Measurements from ENCODE around the gene ADAMTSL1. TPM values are rescaled to one million over a fixed set of nuclear protein-coding genes. Genes with fewer than 3 reads are reported as not detected.

Gene ADAMTSL1
- total RNA-seq, 1 experiment from 2014 or later = 0.94 TPM

DNA sequence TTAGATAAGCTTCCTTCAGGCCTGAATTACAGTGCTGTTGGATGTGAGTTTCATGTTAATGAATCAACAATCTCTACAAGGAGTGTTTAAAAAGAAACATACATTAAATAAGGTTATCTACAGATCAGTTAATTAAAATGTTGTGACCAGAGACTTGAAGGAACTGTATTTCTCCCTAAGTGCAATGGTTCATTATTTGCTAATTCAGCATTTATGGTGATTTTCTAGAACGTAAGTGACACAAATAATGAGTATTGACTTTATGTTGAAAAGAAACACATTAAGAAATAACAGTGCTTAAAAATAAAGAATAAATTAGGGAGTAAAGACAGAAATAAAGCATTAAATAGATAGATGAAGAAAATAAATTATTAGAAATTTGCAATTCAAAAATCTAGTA lies 74.5 kb downstream of the ADAMTSL1 start (continued):
- TF ChIP-seq, protein P1, sequence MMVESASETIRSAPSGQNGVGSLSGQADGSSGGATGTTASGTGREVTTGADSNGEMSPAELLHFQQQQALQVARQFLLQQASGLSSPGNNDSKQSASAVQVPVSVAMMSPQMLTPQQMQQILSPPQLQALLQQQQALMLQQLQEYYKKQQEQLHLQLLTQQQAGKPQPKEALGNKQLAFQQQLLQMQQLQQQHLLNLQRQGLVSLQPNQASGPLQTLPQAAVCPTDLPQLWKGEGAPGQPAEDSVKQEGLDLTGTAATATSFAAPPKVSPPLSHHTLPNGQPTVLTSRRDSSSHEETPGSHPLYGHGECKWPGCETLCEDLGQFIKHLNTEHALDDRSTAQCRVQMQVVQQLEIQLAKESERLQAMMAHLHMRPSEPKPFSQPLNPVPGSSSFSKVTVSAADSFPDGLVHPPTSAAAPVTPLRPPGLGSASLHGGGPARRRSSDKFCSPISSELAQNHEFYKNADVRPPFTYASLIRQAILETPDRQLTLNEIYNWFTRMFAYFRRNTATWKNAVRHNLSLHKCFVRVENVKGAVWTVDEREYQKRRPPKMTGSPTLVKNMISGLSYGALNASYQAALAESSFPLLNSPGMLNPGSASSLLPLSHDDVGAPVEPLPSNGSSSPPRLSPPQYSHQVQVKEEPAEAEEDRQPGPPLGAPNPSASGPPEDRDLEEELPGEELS (CRISPR knock-in tag; IDR thresholded peaks at IDR 0.05) = no peak
- TF ChIP-seq ZNF232 (CRISPR knock-in tag; IDR thresholded peaks at IDR 0.05) (no peak), NR2C2 (CRISPR knock-in tag; IDR thresholded peaks at IDR 0.05) (no peak), ZNF671 (CRISPR knock-in tag; IDR thresholded peaks at IDR 0.05) (no peak), SMAD4 (CRISPR knock-in tag; IDR thresholded peaks at IDR 0.05) (no peak), HMGA2 (CRISPR knock-in tag; IDR thresholded peaks at IDR 0.05) (no peak), ELF4 (CRISPR knock-in tag; IDR thresholded peaks at IDR 0.05; ENCODE audit: low read depth) (no peak), AFF4 (CRISPR knock-in tag; IDR thresholded peaks at IDR 0.05; ENCODE audit: borderline replicate concordance) (no peak), SOX15 (CRISPR knock-in tag; IDR thresholded peaks at IDR 0.05) (no peak), EMX1 (CRISPR knock-in tag; IDR thresholded peaks at IDR 0.05) (no peak), ESRRA (CRISPR knock-in tag; IDR thresholded peaks at IDR 0.05; ENCODE audit: borderline replicate concordance) (no peak), ZNF219 (CRISPR knock-in tag; IDR thresholded peaks at IDR 0.05; ENCODE audit: borderline replicate concordance) (no peak), NFE2L1 (CRISPR knock-in tag; IDR thresholded peaks at IDR 0.05) (no peak)

GRCh38 chr9:18549772-18550171 lies 75.8 kb downstream of the ADAMTSL1 start:
- peaks cover 8% of the 10 kb centered on the region for H3K4me1 Mint-ChIP-seq
- H3K27ac Mint-ChIP-seq = no peak overlapping the region
- DNase-seq (ENCODE audit: low spot score) (no peak), ATAC-seq (no peak)
- TF ChIP-seq MLX (CRISPR knock-in tag; IDR thresholded peaks at IDR 0.05) = no peak
- TF ChIP-seq, protein P2, sequence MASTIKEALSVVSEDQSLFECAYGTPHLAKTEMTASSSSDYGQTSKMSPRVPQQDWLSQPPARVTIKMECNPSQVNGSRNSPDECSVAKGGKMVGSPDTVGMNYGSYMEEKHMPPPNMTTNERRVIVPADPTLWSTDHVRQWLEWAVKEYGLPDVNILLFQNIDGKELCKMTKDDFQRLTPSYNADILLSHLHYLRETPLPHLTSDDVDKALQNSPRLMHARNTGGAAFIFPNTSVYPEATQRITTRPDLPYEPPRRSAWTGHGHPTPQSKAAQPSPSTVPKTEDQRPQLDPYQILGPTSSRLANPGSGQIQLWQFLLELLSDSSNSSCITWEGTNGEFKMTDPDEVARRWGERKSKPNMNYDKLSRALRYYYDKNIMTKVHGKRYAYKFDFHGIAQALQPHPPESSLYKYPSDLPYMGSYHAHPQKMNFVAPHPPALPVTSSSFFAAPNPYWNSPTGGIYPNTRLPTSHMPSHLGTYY (CRISPR knock-in tag; IDR thresholded peaks at IDR 0.05) = no peak
- no peak for TF ChIP-seq ELF4 (CRISPR knock-in tag; IDR thresholded peaks at IDR 0.05; ENCODE audit: low read depth)
- TF ChIP-seq MYBL2 (CRISPR knock-in tag; IDR thresholded peaks at IDR 0.05) = no peak
- TF ChIP-seq EMX1 (CRISPR knock-in tag; IDR thresholded peaks at IDR 0.05) = no peak
- TF ChIP-seq USF1 (CRISPR knock-in tag; IDR thresholded peaks at IDR 0.05) = no peak
- no peak for TF ChIP-seq GABPB1 (CRISPR knock-in tag; IDR thresholded peaks at IDR 0.05)
- TF ChIP-seq CBFB (CRISPR knock-in tag; IDR thresholded peaks at IDR 0.05; ENCODE audit: low read depth) = no peak
- TF ChIP-seq ZNF396 (CRISPR knock-in tag; IDR thresholded peaks at IDR 0.05; ENCODE audit: borderline replicate concordance) = no peak
- TF ChIP-seq ZBTB43 (CRISPR knock-in tag; IDR thresholded peaks at IDR 0.05) = no peak
- no peak for TF ChIP-seq ZNF232 (CRISPR knock-in tag; IDR thresholded peaks at IDR 0.05)
- no peak for TF ChIP-seq ZNF416 (CRISPR knock-in tag; IDR thresholded peaks at IDR 0.05)
- no peak for TF ChIP-seq NFATC4 (CRISPR knock-in tag; IDR thresholded peaks at IDR 0.05)
- no peak for TF ChIP-seq TCF7 (CRISPR knock-in tag; IDR thresholded peaks at IDR 0.05; ENCODE audit: low read depth)
- TF ChIP-seq, protein P1 (CRISPR knock-in tag; IDR thresholded peaks at IDR 0.05) = no peak
- no peaks in the 10 kb centered on the region for H3K27me3 Mint-ChIP-seq (ENCODE audit: low read depth)
- peaks cover 15% of the 10 kb centered on the region for H3K9me3 Mint-ChIP-seq
- ChIA-PET POLR2A (no interaction called here), CTCF (no interaction called here)
- no peak overlapping the region for H3K4me3 Mint-ChIP-seq
- H3K36me3 Mint-ChIP-seq = no peaks in the 10 kb centered on the region
